Astrocyte of the spinal cord (primary cell): ENCODE results near the gene PCDHA11.
"Not testable (repeated sequence)": the region's sequence is repeated elsewhere in the genome, so short reads cannot be mapped to it uniquely, and the experiment has no call there.

ENCODE experiments used
- DNase-seq: peaks from one replicate; pipeline ENCODE4 v3.0.0; 2011; ENCODE audit warnings: low read depth, low spot score
- H3K4me3 ChIP-seq: 2 replicates; pipeline ENCODE4 v1.5.1; 2011; ENCODE audit warnings: low read depth, mild to moderate bottlenecking, low read length, moderate library complexity
- in situ Hi-C: cut with HindIII; loops from 2 replicates; pipeline ENCODE4 v1.10.0; 2017; ENCODE audit warnings: low sequenced_read_pairs
- TF ChIP-seq, protein P1 (sequence below): IDR thresholded peaks from 2 replicates; pipeline ENCODE4 v1.5.1; 2012; ENCODE audit warnings: low read depth, mild to moderate bottlenecking, low read length, inconsistent platforms

Gene PCDHA11

DNA sequence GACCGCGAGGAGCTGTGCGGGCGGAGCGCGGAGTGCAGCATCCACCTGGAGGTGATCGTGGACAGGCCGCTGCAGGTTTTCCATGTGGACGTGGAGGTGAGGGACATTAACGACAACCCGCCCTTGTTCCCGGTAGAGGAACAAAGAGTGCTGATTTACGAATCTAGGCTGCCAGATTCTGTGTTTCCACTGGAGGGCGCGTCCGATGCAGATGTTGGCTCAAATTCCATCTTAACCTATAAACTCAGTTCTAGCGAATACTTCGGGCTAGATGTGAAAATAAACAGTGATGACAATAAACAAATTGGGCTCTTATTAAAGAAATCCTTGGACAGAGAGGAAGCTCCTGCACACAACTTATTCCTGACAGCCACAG, 40.4 kb upstream of the PCDHA11 start:
- in situ Hi-C loops = no loop called here
- H3K4me3 ChIP-seq = no peak overlapping the region
- DNase-seq = no peak
- TF ChIP-seq, protein P1, sequence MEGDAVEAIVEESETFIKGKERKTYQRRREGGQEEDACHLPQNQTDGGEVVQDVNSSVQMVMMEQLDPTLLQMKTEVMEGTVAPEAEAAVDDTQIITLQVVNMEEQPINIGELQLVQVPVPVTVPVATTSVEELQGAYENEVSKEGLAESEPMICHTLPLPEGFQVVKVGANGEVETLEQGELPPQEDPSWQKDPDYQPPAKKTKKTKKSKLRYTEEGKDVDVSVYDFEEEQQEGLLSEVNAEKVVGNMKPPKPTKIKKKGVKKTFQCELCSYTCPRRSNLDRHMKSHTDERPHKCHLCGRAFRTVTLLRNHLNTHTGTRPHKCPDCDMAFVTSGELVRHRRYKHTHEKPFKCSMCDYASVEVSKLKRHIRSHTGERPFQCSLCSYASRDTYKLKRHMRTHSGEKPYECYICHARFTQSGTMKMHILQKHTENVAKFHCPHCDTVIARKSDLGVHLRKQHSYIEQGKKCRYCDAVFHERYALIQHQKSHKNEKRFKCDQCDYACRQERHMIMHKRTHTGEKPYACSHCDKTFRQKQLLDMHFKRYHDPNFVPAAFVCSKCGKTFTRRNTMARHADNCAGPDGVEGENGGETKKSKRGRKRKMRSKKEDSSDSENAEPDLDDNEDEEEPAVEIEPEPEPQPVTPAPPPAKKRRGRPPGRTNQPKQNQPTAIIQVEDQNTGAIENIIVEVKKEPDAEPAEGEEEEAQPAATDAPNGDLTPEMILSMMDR = no peak

DNA sequence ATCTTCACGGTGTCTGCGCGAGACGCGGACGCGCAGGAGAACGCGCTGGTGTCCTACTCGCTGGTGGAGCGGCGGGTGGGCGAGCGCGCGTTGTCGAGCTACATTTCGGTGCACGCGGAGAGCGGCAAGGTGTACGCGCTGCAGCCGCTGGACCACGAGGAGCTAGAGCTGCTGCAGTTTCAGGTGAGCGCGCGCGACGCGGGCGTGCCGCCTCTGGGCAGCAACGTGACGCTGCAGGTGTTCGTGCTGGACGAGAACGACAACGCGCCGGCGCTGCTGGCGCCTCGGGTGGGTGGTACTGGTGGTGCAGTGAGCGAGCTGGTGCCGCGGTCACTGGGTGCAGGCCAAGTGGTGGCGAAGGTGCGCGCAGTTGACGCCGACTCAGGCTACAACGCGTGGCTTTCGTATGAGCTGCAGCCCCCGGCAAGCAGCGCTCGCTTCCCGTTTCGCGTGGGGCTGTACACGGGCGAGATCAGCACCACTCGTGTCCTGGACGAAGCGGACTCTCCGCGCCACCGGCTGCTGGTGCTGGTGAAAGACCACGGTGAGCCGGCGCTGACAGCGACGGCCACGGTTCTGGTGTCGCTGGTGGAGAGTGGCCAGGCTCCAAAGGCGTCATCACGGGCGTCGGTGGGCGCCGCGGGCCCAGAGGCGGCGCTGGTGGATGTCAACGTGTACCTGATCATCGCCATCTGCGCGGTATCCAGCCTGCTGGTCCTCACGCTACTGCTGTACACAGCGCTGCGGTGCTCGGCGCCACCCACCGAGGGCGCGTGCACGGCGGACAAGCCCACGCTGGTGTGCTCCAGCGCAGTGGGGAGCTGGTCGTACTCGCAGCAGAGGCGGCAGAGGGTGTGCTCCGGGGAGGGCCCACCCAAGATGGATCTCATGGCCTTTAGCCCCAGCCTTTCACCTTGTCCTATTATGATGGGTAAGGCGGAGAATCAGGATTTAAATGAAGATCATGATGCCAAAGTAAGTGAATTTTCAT, 39.0 kb upstream of the PCDHA11 start:
- H3K4me3 ChIP-seq, in situ Hi-C loops, DNase-seq: not testable (repeated sequence)

DNA sequence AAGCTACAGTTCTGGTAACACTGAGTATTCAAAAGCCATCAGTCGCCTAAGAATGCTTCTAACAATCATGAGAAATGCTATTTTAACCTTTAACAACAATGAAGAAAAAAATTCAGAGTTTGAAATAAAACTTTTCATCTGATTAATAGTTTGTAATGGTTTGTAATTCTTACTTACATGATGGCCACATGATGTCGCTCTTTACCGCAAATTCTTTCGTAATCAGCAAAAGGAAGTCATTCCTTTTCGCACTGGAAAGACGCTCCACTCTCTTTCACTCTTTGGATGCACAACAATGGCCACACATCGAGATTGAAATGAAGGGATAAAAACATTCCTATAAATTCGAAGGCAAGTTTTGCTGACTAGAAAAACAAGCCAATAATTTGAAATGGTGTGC, 34.8 kb upstream of the PCDHA11 start, which contains the start of gene PCDHA7:
TSS of gene PCDHA7 (plus strand) at position 277 of the 400 bp plus-strand sequence. CDS start at position 392, 115 bp downstream.
- TF ChIP-seq, protein P1 = no peak
- H3K4me3 ChIP-seq = no peak within 1 kb of the TSS
- in situ Hi-C loops = no loop called here
- DNase-seq = peak; percentile 7

DNA sequence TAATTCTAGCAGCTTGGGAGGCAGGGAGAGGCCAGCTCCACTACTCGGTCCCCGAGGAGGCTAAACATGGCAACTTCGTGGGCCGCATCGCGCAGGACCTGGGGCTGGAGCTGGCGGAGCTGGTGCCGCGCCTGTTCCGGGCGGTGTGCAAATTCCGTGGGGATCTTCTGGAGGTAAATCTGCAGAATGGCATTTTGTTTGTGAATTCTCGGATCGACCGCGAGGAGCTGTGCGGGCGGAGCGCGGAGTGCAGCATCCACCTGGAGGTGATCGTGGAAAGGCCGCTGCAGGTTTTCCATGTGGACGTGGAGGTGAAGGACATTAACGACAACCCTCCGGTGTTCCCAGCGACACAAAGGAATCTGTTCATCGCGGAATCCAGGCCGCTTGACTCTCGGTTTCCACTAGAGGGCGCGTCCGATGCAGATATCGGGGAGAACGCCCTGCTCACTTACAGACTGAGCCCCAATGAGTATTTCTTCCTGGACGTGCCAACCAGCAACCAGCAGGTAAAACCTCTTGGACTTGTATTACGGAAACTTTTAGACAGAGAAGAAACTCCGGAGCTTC, 34.2 kb upstream of the PCDHA11 start:
- DNase-seq, in situ Hi-C loops, H3K4me3 ChIP-seq: not testable (repeated sequence)

DNA sequence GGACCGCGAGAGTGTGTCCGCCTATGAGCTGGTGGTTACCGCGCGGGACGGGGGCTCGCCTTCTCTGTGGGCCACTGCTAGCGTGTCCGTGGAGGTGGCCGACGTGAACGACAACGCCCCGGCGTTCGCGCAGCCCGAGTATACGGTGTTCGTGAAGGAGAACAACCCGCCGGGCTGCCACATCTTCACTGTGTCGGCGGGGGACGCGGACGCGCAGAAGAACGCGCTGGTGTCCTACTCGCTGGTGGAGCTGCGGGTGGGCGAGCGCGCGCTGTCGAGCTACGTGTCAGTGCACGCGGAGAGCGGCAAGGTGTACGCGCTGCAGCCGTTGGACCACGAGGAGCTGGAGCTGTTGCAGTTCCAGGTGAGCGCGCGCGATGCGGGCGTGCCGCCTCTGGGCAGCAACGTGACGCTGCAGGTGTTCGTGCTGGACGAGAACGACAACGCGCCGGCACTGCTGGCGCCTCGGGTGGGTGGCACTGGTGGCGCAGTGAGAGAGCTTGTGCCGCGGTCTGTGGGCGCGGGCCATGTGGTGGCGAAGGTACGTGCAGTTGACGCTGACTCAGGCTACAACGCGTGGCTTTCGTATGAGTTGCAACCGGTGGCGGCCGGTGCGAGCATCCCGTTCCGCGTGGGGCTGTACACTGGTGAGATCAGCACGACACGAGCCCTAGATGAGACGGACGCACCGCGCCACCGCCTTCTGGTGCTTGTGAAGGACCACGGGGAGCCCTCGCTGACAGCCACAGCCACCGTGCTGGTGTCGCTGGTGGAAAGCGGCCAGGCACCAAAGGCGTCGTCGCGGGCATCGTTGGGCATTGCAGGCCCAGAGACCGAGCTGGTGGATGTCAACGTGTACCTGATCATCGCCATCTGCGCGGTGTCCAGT, 32.9 kb upstream of the PCDHA11 start:
- in situ Hi-C loops = no loop called here
- DNase-seq = no peak

DNA sequence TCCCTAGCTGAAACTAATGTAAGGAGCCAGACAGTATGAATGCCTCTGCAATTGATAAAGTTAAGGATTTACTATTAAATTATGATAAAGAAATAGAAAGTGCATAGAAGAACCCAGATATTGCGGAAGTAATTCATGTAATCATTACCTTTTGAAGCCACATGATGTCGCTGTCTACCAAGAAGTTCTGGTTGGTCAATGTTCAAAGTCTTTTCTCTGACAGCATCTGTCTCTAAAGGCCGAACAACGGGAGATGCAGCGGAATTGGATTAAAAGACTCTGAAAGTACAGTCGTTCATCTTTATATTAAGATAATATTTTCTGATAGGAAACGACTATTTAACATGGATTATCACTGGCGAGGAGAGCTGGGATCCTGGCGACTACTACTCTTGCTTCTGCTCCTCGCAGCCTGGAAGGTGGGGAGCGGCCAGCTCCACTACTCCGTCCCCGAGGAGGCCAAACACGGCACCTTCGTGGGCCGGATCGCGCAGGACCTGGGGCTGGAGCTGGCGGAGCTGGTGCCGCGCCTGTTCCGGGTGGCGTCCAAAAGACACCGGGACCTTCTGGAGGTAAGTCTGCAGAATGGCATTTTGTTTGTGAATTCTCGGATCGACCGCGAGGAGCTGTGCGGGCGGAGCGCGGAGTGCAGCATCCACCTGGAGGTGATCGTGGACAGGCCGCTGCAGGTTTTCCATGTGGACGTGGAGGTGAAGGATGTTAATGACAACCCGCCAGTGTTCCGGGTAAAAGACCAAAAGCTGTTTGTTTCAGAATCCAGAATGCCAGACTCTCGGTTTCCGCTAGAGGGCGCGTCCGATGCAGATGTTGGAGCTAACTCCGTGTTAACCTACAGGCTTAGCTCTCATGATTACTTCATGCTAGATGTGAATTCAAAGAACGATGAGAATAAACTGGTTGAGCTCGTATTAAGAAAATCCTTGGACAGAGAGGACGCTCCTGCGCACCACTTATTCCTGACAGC, 27.5 kb upstream of the PCDHA11 start, which contains the start of gene PCDHA8:
TSS of gene PCDHA8 (plus strand) at position 210 of the 985 bp plus-strand sequence. CDS start at position 345, 135 bp downstream.
- in situ Hi-C loops = no loop called here
- no peak within 1 kb of the TSS for H3K4me3 ChIP-seq
- DNase-seq = no peak
- TF ChIP-seq, protein P1 = peak; percentile 21

More for the DNA sequence above, 32.9 kb upstream of the PCDHA11 start:
- TF ChIP-seq, protein P1 = no peak
- H3K4me3 ChIP-seq = no peak overlapping the region
